SK-N-MC (cell line): ENCODE measurements around the gene CARD11.

Source experiments
- EZH2 ChIP-seq: fragments of 200-600 bp; sonication (generic); IDR thresholded peaks from one replicate; pipeline ENCODE4 v1.6.1; 2017; ENCODE audit warnings: antibody characterized with exemption
- FOXP2 ChIP-seq: optimal IDR thresholded peaks from 2 replicates; pipeline ENCODE3; 2011; ENCODE audit warnings: mild to moderate bottlenecking, moderate library complexity; ENCODE audit not compliant: insufficient read depth; ENCODE audit errors: extremely low read length, control extremely low read depth
- POLR2AphosphoS5 ChIP-seq: IDR thresholded peaks from 2 replicates; pipeline ENCODE4 v1.6.1; 2012; ENCODE audit warnings: mild to moderate bottlenecking, low read depth, low read length, borderline replicate concordance

- no peak for TF ChIP-seq EZH2
- TF ChIP-seq POLR2AphosphoS5, result no peak
- TF ChIP-seq FOXP2, result no peak
These were observed 71.5 kb downstream of the CARD11 start for GRCh38 chr7:2971914-2972834.
